A549 (cell line): Measurements from ENCODE around the gene TULP1. TPM values are rescaled to one million over a fixed set of nuclear protein-coding genes. Genes with fewer than 3 reads are reported as not detected.

Source experiments
- ATAC-seq, 2 experiments: fragments of 200-7000 bp in 1 of 2; fragments of >200 bp in 1 of 2; cut with Nextera tagmentation in 1 of 2; cut with Tn5 transposase in 1 of 2; 3 replicates each; pipeline versions ENCODE4 v1.8.0 to v1.9.1; 2018 to 2020; ENCODE audit warnings: mild to moderate bottlenecking in 1 of 2, moderate library complexity in 1 of 2
- CTCF ChIA-PET: fragments of 300-600 bp; sonication (Branson Sonifier 250); formaldehyde crosslinking; extraction: SDS; loops from one replicate; lab custom pipeline; 2021; ENCODE audit warnings: antibody characterized with exemption, inconsistent platforms; lab: Yijun Ruan, JAX
- POLR2A ChIA-PET: fragments of 350-600 bp; formaldehyde crosslinking; extraction: SDS; loops from one replicate; lab custom pipeline; 2021; ENCODE audit warnings: antibody characterized with exemption, inconsistent platforms; lab: Yijun Ruan, JAX
- DNase-seq, 2 experiments: peaks; one replicate each; pipeline versions ENCODE4 v3.0.0 to v3.0.0-alpha.2; 2011 to 2016; ENCODE audit warnings: low read depth in 1 of 2, low spot score in 1 of 2
- FAIRE-seq: peaks from 2 replicates; lab custom pipeline; 2011; peaks lifted over from hg19 to GRCh38; lab: Jason Lieb, UNC
- H3K27ac ChIP-seq, 2 experiments: fragments of >200 bp; sonication (Bioruptor Twin); formaldehyde crosslinking; 3 replicates each; pipeline ENCODE4 v1.5.1; 2016 to 2017
- H3K4me1 ChIP-seq: fragments of >200 bp; sonication (Bioruptor Twin); formaldehyde crosslinking; 3 replicates; pipeline ENCODE4 v1.6.1; 2016
- H3K4me2 ChIP-seq: fragments of >200 bp; sonication (Bioruptor Twin); formaldehyde crosslinking; 3 replicates; pipeline ENCODE4 v1.6.1; 2016
- H3K4me3 ChIP-seq: fragments of >200 bp; sonication (Bioruptor Twin); formaldehyde crosslinking; 3 replicates; pipeline ENCODE4 v1.5.1; 2016
- H3K9me3 ChIP-seq: fragments of >200 bp; sonication (Bioruptor Twin); formaldehyde crosslinking; 3 replicates; pipeline ENCODE4 v1.6.1; 2016
- ATOH8 ChIP-seq: fragments of 250-450 bp; sonication (Bioruptor Pico); IDR thresholded peaks from 2 replicates; pipeline ENCODE4 v1.5.0; 2020; ENCODE audit warnings: low read depth, mild to moderate bottlenecking, moderate library complexity
- BHLHE40 ChIP-seq: IDR thresholded peaks from 2 replicates; pipeline ENCODE4 v1.6.1; 2012; ENCODE audit warnings: low read depth, low read length, inconsistent platforms
- CBX2 ChIP-seq: fragments of 200-600 bp; sonication (generic); IDR thresholded peaks from 2 replicates; pipeline ENCODE4 v1.6.1; 2016; ENCODE audit warnings: low read depth, mild to moderate bottlenecking, borderline replicate concordance
- CBX8 ChIP-seq: fragments of 200-600 bp; sonication (generic); IDR thresholded peaks from 2 replicates; pipeline ENCODE4 v1.6.1; 2016
- CHD2 ChIP-seq: fragments of 150-350 bp; IDR thresholded peaks from 2 replicates; pipeline ENCODE4 v1.6.1; 2014; ENCODE audit warnings: low read length; ENCODE audit not compliant: partially characterized antibody
- CHD4 ChIP-seq: fragments of 200-600 bp; sonication (generic); IDR thresholded peaks from 2 replicates; pipeline ENCODE4 v1.6.1; 2016; ENCODE audit warnings: antibody characterized with exemption, mild to moderate bottlenecking, borderline replicate concordance
- CTCF ChIP-seq: fragments of >200 bp; sonication (Bioruptor Twin); formaldehyde crosslinking; IDR thresholded peaks from 3 replicates; pipeline ENCODE4 v1.5.1; 2016
- EHF ChIP-seq: fragments of 250-450 bp; sonication (Bioruptor Pico); IDR thresholded peaks from 2 replicates; pipeline ENCODE4 v1.5.0; 2020; ENCODE audit warnings: mild to moderate bottlenecking
- FOSB ChIP-seq: fragments of 250-450 bp; sonication (Bioruptor Pico); IDR thresholded peaks from 2 replicates; pipeline ENCODE4 v1.5.0; 2020; ENCODE audit warnings: mild to moderate bottlenecking, moderate library complexity
- GATA3 ChIP-seq: IDR thresholded peaks from 2 replicates; pipeline ENCODE4 v1.6.1; 2012; ENCODE audit warnings: borderline replicate concordance
- HES2 ChIP-seq: fragments of >200 bp; sonication (Bioruptor Twin); formaldehyde crosslinking; IDR thresholded peaks from 2 replicates; pipeline ENCODE4 v1.6.1; 2016
- HMGXB4 ChIP-seq: fragments of 250-450 bp; sonication (Bioruptor Pico); IDR thresholded peaks from 2 replicates; pipeline ENCODE4 v1.5.0; 2021; ENCODE audit warnings: mild to moderate bottlenecking, moderate library complexity, borderline replicate concordance
- HOXB13 ChIP-seq: fragments of 250-450 bp; sonication (Bioruptor Pico); IDR thresholded peaks from 2 replicates; pipeline ENCODE4 v1.5.0; 2020; ENCODE audit warnings: low read depth, mild to moderate bottlenecking, moderate library complexity
- KDM5A ChIP-seq: fragments of 200-600 bp; sonication (generic); IDR thresholded peaks from 2 replicates; pipeline ENCODE4 v1.6.1; 2016; ENCODE audit warnings: antibody characterized with exemption, mild to moderate bottlenecking
- MAFK ChIP-seq: fragments of 450-650 bp; IDR thresholded peaks from 2 replicates; pipeline ENCODE4 v1.6.1; 2014; ENCODE audit not compliant: partially characterized antibody
- MAX ChIP-seq: IDR thresholded peaks from 2 replicates; pipeline ENCODE4 v1.6.1; 2012
- NR3C1 ChIP-seq: fragments of >200 bp; sonication (Bioruptor Twin); formaldehyde crosslinking; IDR thresholded peaks from 3 replicates; pipeline ENCODE4 v1.6.1; 2017
- POLR2AphosphoS2 ChIP-seq: conservative IDR thresholded peaks from 2 replicates; pipeline ENCODE4 v1.6.1; 2012; ENCODE audit warnings: low read length, improper control_type of control experiment, inconsistent platforms
- RAD21 ChIP-seq, 2 experiments: fragments of >200 bp in 1 of 2; sonication (Bioruptor Twin) in 1 of 2; formaldehyde crosslinking in 1 of 2; IDR thresholded peaks in 1 of 2; conservative IDR thresholded peaks in 1 of 2; 2 replicates in 1 of 2; 3 replicates in 1 of 2; pipeline ENCODE4 v1.6.1; 2012 to 2018; ENCODE audit warnings: inconsistent platforms in 1 of 2
- RFX5 ChIP-seq: fragments of 450-650 bp; IDR thresholded peaks from 2 replicates; pipeline ENCODE4 v1.7.1; 2014; ENCODE audit warnings: antibody characterized with exemption, mild to moderate bottlenecking, moderate library complexity
- SMC3 ChIP-seq: fragments of >200 bp; sonication (Bioruptor Twin); formaldehyde crosslinking; IDR thresholded peaks from 3 replicates; pipeline ENCODE4 v1.6.1; 2018; ENCODE audit warnings: inconsistent platforms
- USF2 ChIP-seq: fragments of 450-650 bp; IDR thresholded peaks from 2 replicates; pipeline ENCODE4 v1.6.1; 2014; ENCODE audit warnings: antibody characterized with exemption
- WGBS: methylation state at CpG from one replicate; pipeline ENCODE4 v1.1.6; 2017; ENCODE audit errors: missing lambda C conversion rate; 5-methylcytosine and 5-hydroxymethylcytosine counted together
- polyA plus RNA-seq, 4 experiments: library from polyadenylated mRNA; depleted of rRNA in 3 of 4; stranded (reverse); fragments of >200 nt; fragmentation: RNase III in 1 of 4; extraction: RNeasy Plus Mini Kit Qiagen cat#74134 plus additional on column Dnase treatment in 1 of 4; gene quantifications; 2 replicates in 3 of 4; 3 replicates in 1 of 4; pipeline ENCODE4 v1.2.3, GENCODE V29; 2011 to 2017

Gene TULP1
- polyA plus RNA-seq, 2 of the 4 experiments (the other 2 are of a cell fraction): not detected

- FAIRE-seq (no peak), DNase-seq (no peak), ATAC-seq (no peak)
- no peak for TF ChIP-seq GATA3
- Histone ChIP-seq H3K9me3 (no peaks in the 10 kb centered on the region), H3K4me1 (no peaks in the 10 kb centered on the region), H3K4me2 (no peak overlapping the region), H3K4me3 (no peak overlapping the region), H3K27ac (no peak overlapping the region)
- CTCF ChIA-PET: no interaction called here
- 98% methylated on average over 2 of the region's 2 CpGs for WGBS
- POLR2A ChIA-PET: no interaction called here
These were observed 5.5 kb downstream of the TULP1 start for GRCh38 chr6:35507221-35507620.

- TF ChIP-seq POLR2AphosphoS2: no peak
- TF ChIP-seq ATOH8: no peak
- no peak for TF ChIP-seq BHLHE40
- TF ChIP-seq MAFK: no peak
- no peak for TF ChIP-seq RAD21 (conservative IDR thresholded peaks at IDR 0.05 in 1 of 2, IDR thresholded peaks at IDR 0.05 in 1 of 2)
- TF ChIP-seq, all 56 proteins: peak for 0
- ATAC-seq (no peak), FAIRE-seq (no peak), DNase-seq (no peak)
- ChIA-PET CTCF (no interaction called here), POLR2A (no interaction called here)
- Histone ChIP-seq H3K4me1 (no peaks in the 10 kb centered on the region), H3K27ac (no peak overlapping the region), H3K4me3 (no peak overlapping the region), H3K9me3 (no peaks in the 10 kb centered on the region), H3K4me2 (no peak overlapping the region)
- WGBS: 79% methylated on average over 3 of the region's 3 CpGs
These were observed 6.2 kb downstream of the TULP1 start for GRCh38 chr6:35506536-35506935.

- no peak for FAIRE-seq
- ChIA-PET CTCF (no interaction called here), POLR2A (no interaction called here)
These were observed 6.7 kb downstream of the TULP1 start for GRCh38 chr6:35505999-35506412.

GRCh38 chr6:35503534-35503933 lies 9.2 kb downstream of the TULP1 start:
- Histone ChIP-seq H3K4me1 (no peaks in the 10 kb centered on the region), H3K4me2 (no peak overlapping the region), H3K9me3 (no peaks in the 10 kb centered on the region), H3K4me3 (no peak overlapping the region), H3K27ac (no peak overlapping the region)
- CTCF ChIA-PET: interaction anchor here (1.1 kb wide), 1 partner anchor 19 kb away, joined by 7 read pairs; no protein-coding TSS in a partner anchor
- no peak for ATAC-seq
- WGBS: 87% methylated on average over 8 of the region's 15 CpGs
- POLR2A ChIA-PET: no interaction called here
- no peak for FAIRE-seq
- TF ChIP-seq MAX (no peak), HOXB13 (CRISPR knock-in tag) (no peak), CHD4 (no peak), FOSB (CRISPR knock-in tag) (no peak), CBX8 (no peak)
- no peak for DNase-seq

More at GRCh38 chr6:35505999-35506412, 6.7 kb downstream of the TULP1 start:
- TF ChIP-seq CBX2 (no peak), MAX (no peak), KDM5A (no peak), EHF (CRISPR knock-in tag) (no peak), USF2 (no peak)
- WGBS: 83% methylated on average over 12 of the region's 21 CpGs
- ATAC-seq (no peak), DNase-seq (no peak)
- H3K4me3 ChIP-seq: no peak overlapping the region
- no peaks in the 10 kb centered on the region for H3K9me3 ChIP-seq
- no peak overlapping the region for H3K4me2 ChIP-seq
- no peak overlapping the region for H3K27ac ChIP-seq
- no peaks in the 10 kb centered on the region for H3K4me1 ChIP-seq

GRCh38 chr6:35501784-35502183 lies 10.9 kb downstream of the TULP1 start:
- no peak overlapping the region for H3K4me3 ChIP-seq
- ChIA-PET POLR2A (no interaction called here), CTCF (interaction anchor here (0.6 kb wide), 1 partner anchor 23 kb away, joined by 3 read pairs; no protein-coding TSS in a partner anchor)
- no peaks in the 10 kb centered on the region for H3K9me3 ChIP-seq
- DNase-seq (no peak), FAIRE-seq (no peak), ATAC-seq (no peak)
- H3K27ac ChIP-seq: no peak overlapping the region
- H3K4me1 ChIP-seq: 0 out of 3 replicates have a peak, but pooled peaks cover 6% of the 10 kb centered on the region
- 94% methylated on average over 2 of the region's 2 CpGs for WGBS
- no peak overlapping the region for H3K4me2 ChIP-seq
- TF ChIP-seq CHD2 (no peak), EHF (CRISPR knock-in tag) (no peak), BHLHE40 (no peak), CTCF (no peak), HES2 (no peak), RFX5 (no peak), HMGXB4 (CRISPR knock-in tag) (no peak), CBX8 (no peak), CBX2 (no peak), NR3C1 (no peak), SMC3 (no peak)
